NB4 (cell line): ENCODE measurements around the gene TGFBR3.

Experiments used
- DNase-seq: peaks from one replicate; pipeline ENCODE4 v3.0.0; 2010; ENCODE audit warnings: low read depth
- H3K4me3 ChIP-seq: one replicate; pipeline ENCODE4 v1.5.1; 2011; ENCODE audit warnings: mild to moderate bottlenecking, low read depth, low read length, moderate library complexity
- MYC ChIP-seq: IDR thresholded peaks from 2 replicates; pipeline ENCODE4 v1.6.1; 2011; ENCODE audit warnings: low read depth, low read length
- POLR2A ChIP-seq: IDR thresholded peaks from 2 replicates; pipeline ENCODE4 v1.6.1; 2011; ENCODE audit warnings: mild to moderate bottlenecking; ENCODE audit not compliant: insufficient read length; ENCODE audit errors: extremely low read depth
- TF ChIP-seq, protein P1 (sequence below): IDR thresholded peaks from one replicate; pipeline ENCODE4 v1.5.1; 2012; ENCODE audit warnings: low read depth, low read length
- TF ChIP-seq, protein P2 (sequence below): IDR thresholded peaks from 2 replicates; pipeline ENCODE4 v1.6.1; 2011; ENCODE audit warnings: low read depth, low read length

TGFBR3 gene

DNA sequence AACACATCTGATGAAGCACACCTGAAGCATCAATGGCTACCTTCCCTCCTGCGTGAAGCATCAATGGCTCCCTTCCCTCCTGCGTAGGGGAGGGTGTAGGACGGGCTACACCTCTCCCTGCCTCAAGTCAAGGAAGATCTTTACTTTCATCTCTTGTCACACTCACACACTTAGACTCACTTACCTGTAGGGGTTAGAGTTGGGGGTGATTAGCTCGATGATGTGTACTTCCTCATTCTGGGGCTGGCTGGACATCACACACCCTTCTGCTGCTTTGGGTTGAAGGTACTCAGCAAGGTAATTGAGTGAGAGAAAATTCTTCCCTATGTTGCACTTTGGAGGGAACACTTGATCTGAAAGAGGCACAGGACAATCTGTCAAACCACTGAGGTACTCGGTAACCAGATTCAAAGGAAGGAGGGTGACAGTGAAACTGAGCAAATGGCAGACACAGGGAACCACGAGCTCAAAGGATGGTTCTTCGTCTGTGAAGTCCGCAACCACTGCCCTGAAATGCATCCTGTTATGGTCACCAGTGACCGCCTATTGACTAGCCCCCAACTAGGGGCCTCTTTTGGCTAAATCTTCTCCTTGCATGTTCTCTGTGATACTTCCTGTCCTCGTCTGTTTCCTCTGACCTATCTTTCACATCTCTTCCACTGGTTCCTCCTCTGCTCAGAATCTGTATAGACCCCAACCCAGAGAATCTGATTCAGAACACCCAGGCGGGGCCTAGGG, 156.2 kb downstream of the TGFBR3 start:
- no peak for TF ChIP-seq POLR2A
- TF ChIP-seq, protein P1, sequence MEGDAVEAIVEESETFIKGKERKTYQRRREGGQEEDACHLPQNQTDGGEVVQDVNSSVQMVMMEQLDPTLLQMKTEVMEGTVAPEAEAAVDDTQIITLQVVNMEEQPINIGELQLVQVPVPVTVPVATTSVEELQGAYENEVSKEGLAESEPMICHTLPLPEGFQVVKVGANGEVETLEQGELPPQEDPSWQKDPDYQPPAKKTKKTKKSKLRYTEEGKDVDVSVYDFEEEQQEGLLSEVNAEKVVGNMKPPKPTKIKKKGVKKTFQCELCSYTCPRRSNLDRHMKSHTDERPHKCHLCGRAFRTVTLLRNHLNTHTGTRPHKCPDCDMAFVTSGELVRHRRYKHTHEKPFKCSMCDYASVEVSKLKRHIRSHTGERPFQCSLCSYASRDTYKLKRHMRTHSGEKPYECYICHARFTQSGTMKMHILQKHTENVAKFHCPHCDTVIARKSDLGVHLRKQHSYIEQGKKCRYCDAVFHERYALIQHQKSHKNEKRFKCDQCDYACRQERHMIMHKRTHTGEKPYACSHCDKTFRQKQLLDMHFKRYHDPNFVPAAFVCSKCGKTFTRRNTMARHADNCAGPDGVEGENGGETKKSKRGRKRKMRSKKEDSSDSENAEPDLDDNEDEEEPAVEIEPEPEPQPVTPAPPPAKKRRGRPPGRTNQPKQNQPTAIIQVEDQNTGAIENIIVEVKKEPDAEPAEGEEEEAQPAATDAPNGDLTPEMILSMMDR, result no peak
- no peak for TF ChIP-seq MYC
- TF ChIP-seq, protein P2, sequence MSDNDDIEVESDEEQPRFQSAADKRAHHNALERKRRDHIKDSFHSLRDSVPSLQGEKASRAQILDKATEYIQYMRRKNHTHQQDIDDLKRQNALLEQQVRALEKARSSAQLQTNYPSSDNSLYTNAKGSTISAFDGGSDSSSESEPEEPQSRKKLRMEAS, result no peak
- DNase-seq, result no peak
- H3K4me3 ChIP-seq, result no peak overlapping the region

DNA sequence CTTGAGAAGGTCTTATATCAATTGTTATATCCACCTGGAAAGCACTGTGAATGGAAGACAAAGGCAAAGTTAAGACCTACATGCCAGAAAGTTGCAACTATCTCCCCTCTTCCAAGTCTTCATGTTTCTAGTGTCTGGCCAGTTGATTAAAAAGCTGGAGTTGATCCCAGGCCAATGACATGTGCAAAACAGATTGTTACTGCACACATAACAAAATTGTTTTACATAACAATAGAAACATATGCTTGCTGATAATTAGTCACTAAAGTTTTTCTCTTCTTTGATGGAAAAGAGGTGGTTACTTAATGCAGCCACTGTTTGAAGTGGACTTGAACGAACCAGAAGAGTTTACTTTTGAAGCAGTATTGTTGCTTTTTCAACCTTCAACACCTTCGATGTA, 158.2 kb downstream of the TGFBR3 start:
- H3K4me3 ChIP-seq, result no peak overlapping the region
- TF ChIP-seq, protein P1, result no peak
- TF ChIP-seq, protein P2, result no peak
- no peak for TF ChIP-seq MYC
- no peak for TF ChIP-seq POLR2A
- DNase-seq, result no peak

DNA sequence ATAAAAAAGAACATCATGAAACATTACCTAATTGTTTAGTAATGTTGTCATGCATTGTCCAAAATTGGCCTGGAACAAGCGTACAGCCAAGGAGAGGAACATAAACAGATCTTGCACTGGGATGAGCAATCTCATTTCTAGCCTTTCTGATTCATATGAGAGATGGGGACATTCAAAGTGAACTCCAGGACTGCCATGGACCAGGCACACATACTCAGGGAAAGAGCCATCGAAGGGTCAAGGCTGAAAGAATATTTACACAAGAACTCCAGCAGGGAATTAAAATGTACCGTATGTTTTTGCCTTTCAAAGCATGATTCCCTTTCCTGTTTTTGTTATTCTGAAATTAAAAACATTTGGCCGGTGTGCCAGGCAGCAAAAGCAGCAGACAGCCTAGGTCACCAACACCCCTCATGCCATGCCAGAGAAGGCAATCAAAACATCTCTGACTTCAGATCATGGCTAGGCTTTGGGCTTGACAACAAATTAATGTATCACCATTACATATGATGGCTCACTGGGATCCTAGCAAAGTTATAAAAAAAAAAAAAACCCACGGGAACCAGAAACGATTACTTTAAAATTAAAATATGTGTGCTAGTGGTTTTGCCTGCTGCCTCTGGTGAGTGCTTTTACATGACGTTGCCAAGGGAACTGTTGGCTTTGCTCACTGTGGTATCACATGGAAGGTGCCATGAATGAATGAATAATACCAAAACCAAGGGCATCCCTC, 159.8 kb downstream of the TGFBR3 start:
- no peak overlapping the region for H3K4me3 ChIP-seq
- DNase-seq, result no peak
- TF ChIP-seq, protein P1, result no peak
- TF ChIP-seq, protein P2, result no peak
- no peak for TF ChIP-seq POLR2A
- TF ChIP-seq MYC, result no peak

DNA sequence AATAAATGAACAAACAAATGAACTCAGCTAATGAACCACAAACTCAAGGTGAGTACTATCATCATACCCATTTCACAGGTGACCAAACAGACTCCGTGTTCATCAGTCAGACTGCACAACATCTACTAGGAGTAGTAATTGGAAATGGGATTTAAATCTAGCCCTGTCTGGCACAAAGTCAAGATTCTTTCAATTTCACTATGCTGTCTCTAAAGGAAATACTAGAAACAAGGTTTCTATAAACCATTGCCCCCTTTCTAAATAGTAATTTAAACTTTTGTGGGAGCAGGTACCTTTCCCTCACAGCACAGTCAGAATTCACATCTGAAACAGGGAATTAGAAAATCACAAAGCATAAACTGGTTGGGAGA, 160.3 kb downstream of the TGFBR3 start:
- no peak for DNase-seq
- H3K4me3 ChIP-seq, result no peak overlapping the region
- TF ChIP-seq MYC (no peak), POLR2A (no peak)
- TF ChIP-seq, protein P2, result no peak
- TF ChIP-seq, protein P1, result no peak

DNA sequence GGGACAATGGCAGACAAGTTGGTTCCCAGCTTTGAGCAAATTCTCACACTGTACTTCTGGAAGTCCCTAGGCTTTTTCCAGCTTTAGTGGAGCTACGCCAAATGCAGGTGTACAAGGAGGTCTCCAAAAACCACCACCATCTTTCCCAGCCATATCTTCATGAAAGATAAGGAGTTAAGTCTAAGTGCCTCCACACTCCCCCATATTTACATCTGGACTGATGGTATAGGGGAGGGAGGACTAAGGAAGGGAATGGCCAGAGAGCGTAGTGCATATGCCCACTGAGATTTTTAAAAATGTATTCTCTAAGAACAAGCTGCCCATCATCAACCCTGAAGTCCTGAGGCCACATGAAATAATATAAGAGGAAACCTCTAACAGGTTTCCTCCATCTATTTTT, 161.3 kb downstream of the TGFBR3 start:
- no peak for DNase-seq
- TF ChIP-seq MYC, result no peak
- H3K4me3 ChIP-seq, result no peak overlapping the region

DNA sequence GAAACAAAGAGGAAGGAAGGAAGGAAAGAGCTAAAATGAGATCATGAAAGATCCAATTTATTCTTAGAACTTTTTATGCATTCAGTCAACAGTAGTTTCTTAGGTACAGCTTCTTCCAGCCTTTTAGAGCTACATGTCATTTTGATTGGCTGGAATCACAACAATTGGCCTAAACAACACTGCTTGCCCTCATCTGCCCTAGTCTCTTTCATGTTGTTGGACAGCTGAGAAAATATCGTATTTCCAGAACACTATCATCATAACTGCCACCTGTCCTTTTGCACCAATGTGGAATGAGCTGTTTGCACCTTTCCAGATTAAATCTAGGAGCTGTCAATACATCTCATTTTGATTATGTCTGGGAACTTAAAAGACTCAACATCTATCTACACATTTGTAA, 161.7 kb downstream of the TGFBR3 start:
- TF ChIP-seq, protein P2, result no peak
- TF ChIP-seq MYC (no peak), POLR2A (no peak)
- TF ChIP-seq, protein P1, result no peak
- DNase-seq, result no peak
- no peak overlapping the region for H3K4me3 ChIP-seq
